Stomach (tissue), 4 donors: ENCODE results near the gene ITPRIPL2.

ENCODE experiments used
- EP300 ChIP-seq: sonication (generic); formaldehyde crosslinking; IDR thresholded peaks from one replicate; pipeline ENCODE4 v1.6.1; 2017; ENCODE audit warnings: antibody characterized with exemption
- TF ChIP-seq, protein P1 (sequence below), 7 experiments: fragments of 450-650 bp in 4 of 7; fragments of 200-600 bp in 3 of 7; sonication (generic) in 3 of 7; IDR thresholded peaks; one replicate each; pipeline ENCODE4 v1.5.1; 2016 to 2019; ENCODE audit warnings: antibody characterized with exemption in 7 of 7, control low read depth in 2 of 7, mild to moderate bottlenecking in 1 of 7

DNA sequence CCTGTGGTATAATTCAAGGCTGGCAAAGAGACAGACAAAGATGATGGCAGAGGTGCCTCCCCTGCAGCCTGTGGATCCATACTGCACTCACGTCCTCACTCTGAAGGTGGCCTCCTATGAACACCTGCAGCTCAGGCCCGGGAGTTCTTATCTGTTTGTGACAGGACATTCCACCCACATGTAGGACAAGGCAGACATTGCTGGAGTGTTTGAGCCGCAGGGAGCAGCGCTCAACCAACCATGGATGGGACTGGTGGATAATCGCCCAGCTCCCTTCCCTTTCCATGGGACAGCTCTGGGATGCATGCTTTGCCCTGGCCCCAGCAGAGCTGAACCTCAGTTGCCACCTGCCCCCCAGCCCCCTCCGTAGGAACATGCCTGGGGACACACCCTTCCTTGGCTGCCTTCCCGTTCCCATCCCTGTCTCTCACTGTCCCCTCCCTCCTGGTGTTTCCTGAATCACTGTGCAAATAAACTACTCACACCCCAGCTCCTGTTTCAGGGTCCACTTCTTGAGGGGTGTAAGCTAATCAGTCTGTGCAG, 22.2 kb downstream of the ITPRIPL2 start:
- TF ChIP-seq EP300: no peak
- TF ChIP-seq, protein P1, sequence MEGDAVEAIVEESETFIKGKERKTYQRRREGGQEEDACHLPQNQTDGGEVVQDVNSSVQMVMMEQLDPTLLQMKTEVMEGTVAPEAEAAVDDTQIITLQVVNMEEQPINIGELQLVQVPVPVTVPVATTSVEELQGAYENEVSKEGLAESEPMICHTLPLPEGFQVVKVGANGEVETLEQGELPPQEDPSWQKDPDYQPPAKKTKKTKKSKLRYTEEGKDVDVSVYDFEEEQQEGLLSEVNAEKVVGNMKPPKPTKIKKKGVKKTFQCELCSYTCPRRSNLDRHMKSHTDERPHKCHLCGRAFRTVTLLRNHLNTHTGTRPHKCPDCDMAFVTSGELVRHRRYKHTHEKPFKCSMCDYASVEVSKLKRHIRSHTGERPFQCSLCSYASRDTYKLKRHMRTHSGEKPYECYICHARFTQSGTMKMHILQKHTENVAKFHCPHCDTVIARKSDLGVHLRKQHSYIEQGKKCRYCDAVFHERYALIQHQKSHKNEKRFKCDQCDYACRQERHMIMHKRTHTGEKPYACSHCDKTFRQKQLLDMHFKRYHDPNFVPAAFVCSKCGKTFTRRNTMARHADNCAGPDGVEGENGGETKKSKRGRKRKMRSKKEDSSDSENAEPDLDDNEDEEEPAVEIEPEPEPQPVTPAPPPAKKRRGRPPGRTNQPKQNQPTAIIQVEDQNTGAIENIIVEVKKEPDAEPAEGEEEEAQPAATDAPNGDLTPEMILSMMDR (IDR thresholded peaks at IDR 0.05): no peak
